ENCODE data around the gene FRMD1. TPM values are rescaled to one million over a fixed set of nuclear protein-coding genes. Genes with fewer than 3 reads are reported as not detected.

Gene FRMD1
- total and polyA plus RNA-seq, 2 donors (not counting 1 experiment from before 2014, with no cell fraction given) = not detected

DNA sequence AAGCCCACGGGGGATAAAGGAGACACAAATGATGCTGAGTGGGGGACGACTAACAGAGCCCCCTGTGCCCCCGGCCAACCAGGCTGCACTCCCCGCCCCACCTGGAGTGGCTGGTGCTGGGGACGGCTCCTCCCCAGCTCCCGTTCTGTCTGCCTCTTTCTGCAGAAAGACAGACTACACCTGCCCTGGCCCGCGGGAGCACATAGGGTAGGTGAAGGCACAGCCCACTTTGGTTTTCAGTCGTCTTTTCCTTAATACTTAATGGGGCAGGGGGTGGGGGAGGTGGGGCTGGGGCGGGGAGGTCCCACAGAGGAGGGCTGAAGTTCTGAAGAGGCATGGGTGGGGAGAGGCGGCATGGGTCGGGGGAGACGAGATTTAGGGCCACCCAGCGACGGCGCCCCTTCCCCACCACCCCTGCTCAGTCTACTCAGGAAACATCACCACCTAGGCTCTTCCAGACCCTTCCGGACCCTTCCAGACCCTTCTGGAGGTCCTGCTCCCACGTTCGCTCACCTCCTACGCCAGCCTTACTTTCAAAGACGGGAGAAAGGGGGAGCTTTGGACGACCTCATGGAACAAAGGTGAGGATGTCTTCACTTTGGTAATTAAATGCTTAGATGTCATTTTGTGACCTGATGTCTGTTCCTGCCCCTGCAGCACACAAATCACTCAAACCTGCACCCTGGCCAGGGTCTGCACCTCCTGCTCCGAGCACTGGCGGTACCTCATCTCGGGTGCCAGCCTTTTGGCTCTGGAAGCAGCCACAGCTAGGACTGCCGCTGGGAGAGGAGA is 21.2 kb upstream of the FRMD1 start:
- no peak overlapping the region for H3K9ac ChIP-seq (ENCODE audit: low read length)
- no peaks in the 10 kb centered on the region for H3K9me3 Mint-ChIP-seq (ENCODE audit: insufficient read depth)

More for the DNA sequence above, 21.2 kb upstream of the FRMD1 start:
- TF ChIP-seq EZH2 (IDR thresholded peaks at IDR 0.05; ENCODE audit: borderline replicate concordance, insufficient read depth, low read depth, low read length, poor library complexity, severe bottlenecking) = no peak
- TF ChIP-seq, protein P1, sequence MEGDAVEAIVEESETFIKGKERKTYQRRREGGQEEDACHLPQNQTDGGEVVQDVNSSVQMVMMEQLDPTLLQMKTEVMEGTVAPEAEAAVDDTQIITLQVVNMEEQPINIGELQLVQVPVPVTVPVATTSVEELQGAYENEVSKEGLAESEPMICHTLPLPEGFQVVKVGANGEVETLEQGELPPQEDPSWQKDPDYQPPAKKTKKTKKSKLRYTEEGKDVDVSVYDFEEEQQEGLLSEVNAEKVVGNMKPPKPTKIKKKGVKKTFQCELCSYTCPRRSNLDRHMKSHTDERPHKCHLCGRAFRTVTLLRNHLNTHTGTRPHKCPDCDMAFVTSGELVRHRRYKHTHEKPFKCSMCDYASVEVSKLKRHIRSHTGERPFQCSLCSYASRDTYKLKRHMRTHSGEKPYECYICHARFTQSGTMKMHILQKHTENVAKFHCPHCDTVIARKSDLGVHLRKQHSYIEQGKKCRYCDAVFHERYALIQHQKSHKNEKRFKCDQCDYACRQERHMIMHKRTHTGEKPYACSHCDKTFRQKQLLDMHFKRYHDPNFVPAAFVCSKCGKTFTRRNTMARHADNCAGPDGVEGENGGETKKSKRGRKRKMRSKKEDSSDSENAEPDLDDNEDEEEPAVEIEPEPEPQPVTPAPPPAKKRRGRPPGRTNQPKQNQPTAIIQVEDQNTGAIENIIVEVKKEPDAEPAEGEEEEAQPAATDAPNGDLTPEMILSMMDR (IDR thresholded peaks at IDR 0.05) = no peak
- POLR2A ChIA-PET = no interaction called here
- Histone ChIP-seq H4K20me1 (ENCODE audit: control insufficient read depth, insufficient read depth, low read length, poor library complexity, severe bottlenecking) (no peaks in the 10 kb centered on the region), H3K4me1 (ENCODE audit: control insufficient read depth in 2 of 2, insufficient read depth in 2 of 2, low read length in 2 of 2) (no peaks in the 10 kb centered on the region), H3K79me2 (ENCODE audit: control insufficient read depth, insufficient read depth, low read length) (no peaks in the 10 kb centered on the region), H3K36me3 (replicated peaks in 1 of 2; ENCODE audit: control extremely low read depth in 1 of 2, control insufficient read depth in 1 of 2, extremely low read depth in 1 of 2, insufficient read depth in 2 of 2, low read length in 1 of 2) (no peaks in the 10 kb centered on the region), H3K27me3 (replicated peaks in 1 of 4; ENCODE audit: control extremely low read depth in 1 of 4, control insufficient read depth in 3 of 4, insufficient read depth in 4 of 4, low read length in 3 of 4) (peaks cover 0 to 16% (median 2%) of the 10 kb centered on the region in 4 experiments), H3K9me3 (ENCODE audit: control extremely low read depth in 1 of 3, control insufficient read depth in 2 of 3, insufficient read depth in 1 of 3, low read length in 2 of 3) (peaks cover 0 to 3% (median 0%) of the 10 kb centered on the region in 3 donors), H3K27ac (ENCODE audit: low read length in 2 of 2) (no peak overlapping the region), H2AFZ (ENCODE audit: insufficient read depth, low read depth, low read length, poor library complexity, severe bottlenecking) (no peak overlapping the region), H3K4me2 (replicated peaks; ENCODE audit: low read depth, low read length, poor library complexity, severe bottlenecking) (no peak overlapping the region), H3K4me3 (ENCODE audit: control extremely low read depth in 1 of 5, extremely low read depth in 1 of 5, insufficient read depth in 1 of 5, low read depth in 2 of 5, low read length in 4 of 5) (no peak overlapping the region)
- ATAC-seq (ENCODE audit: low read depth) = no peak
- Mint-ChIP-seq H3K4me3 (no peak overlapping the region), H3K27ac (no peak overlapping the region), H3K4me1 (no peaks in the 10 kb centered on the region), H3K27me3 (peaks cover 38% of the 10 kb centered on the region)
- intact Hi-C loops (cut with micrococcal nuclease) = no loop called here
- no peak for DNase-seq
- CTCF ChIA-PET = no interaction called here
- 84% methylated on average over 7 of the region's 26 CpGs for WGBS (ENCODE audit: insufficient coverage)
